CD14-positive monocyte (primary cell): ENCODE data around the gene PRKAR1B. TPM values are rescaled to one million over a fixed set of nuclear protein-coding genes. Genes with fewer than 3 reads are reported as not detected.
"Not testable (repeated sequence)": the region's sequence is repeated elsewhere in the genome, so short reads cannot be mapped to it uniquely, and the experiment has no call there.

Source experiments
- DNase-seq, 3 donors: peaks; one replicate each; pipeline ENCODE4 v3.0.0-alpha.2; 2011 to 2022
- H2AFZ ChIP-seq: 2 replicates; pipeline ENCODE4 v1.6.0; 2012; ENCODE audit warnings: mild to moderate bottlenecking, low read depth, low read length, inconsistent platforms; ENCODE audit not compliant: insufficient read depth, poor library complexity, severe bottlenecking
- H3K27ac ChIP-seq, 2 donors: 1 replicate in 1 of 2; 2 replicates in 1 of 2; pipeline ENCODE4 v1.5.1; 2012 to 2013; ENCODE audit warnings: low read length in 2 of 2, control low read depth in 1 of 2, inconsistent platforms in 1 of 2, low read depth in 1 of 2, mild to moderate bottlenecking in 1 of 2
- H3K27me3 ChIP-seq, 2 donors: one replicate each; pipeline versions ENCODE4 v1.6.0 to v1.6.1; 2011 to 2013; ENCODE audit warnings: low read length in 2 of 2; ENCODE audit not compliant: control insufficient read depth in 2 of 2, insufficient read depth in 2 of 2
- H3K36me3 ChIP-seq, 2 donors: replicated peaks in 1 of 2; 1 replicate in 1 of 2; 2 replicates in 1 of 2; pipeline versions ENCODE4 v1.5.1 to v1.6.1; 2012 to 2013; ENCODE audit warnings: low read length in 2 of 2, control low read depth in 1 of 2, inconsistent platforms in 1 of 2, mild to moderate bottlenecking in 1 of 2; ENCODE audit not compliant: insufficient read depth in 2 of 2, control insufficient read depth in 1 of 2
- H3K4me1 ChIP-seq, 2 donors: 1 replicate in 1 of 2; 2 replicates in 1 of 2; pipeline versions ENCODE4 v1.5.1 to v1.6.1; 2012 to 2013; ENCODE audit warnings: low read length in 2 of 2, control low read depth in 1 of 2, inconsistent platforms in 1 of 2, mild to moderate bottlenecking in 1 of 2, moderate library complexity in 1 of 2; ENCODE audit not compliant: insufficient read depth in 2 of 2, control insufficient read depth in 1 of 2
- H3K4me2 ChIP-seq: replicated peaks from 2 replicates; pipeline ENCODE3; 2012; ENCODE audit warnings: low read length, moderate library complexity, mild to moderate bottlenecking; ENCODE audit not compliant: poor library complexity, severe bottlenecking; ENCODE audit errors: extremely low read depth
- H3K4me3 ChIP-seq, 3 experiments: fragments of 200-600 bp in 1 of 3; sonication (generic) in 1 of 3; replicated peaks in 1 of 3; 1 replicate in 2 of 3; 2 replicates in 1 of 3; pipeline ENCODE4 v1.5.1; 2011 to 2013; ENCODE audit warnings: low read length in 3 of 3, mild to moderate bottlenecking in 3 of 3, control low read depth in 2 of 3, low read depth in 2 of 3, inconsistent platforms in 1 of 3, moderate library complexity in 1 of 3
- H3K79me2 ChIP-seq: 2 replicates; pipeline ENCODE4 v1.6.0; 2012; ENCODE audit warnings: mild to moderate bottlenecking, control low read depth, inconsistent platforms, low read length, moderate library complexity; ENCODE audit not compliant: insufficient read depth
- H3K9ac ChIP-seq: 2 replicates; pipeline ENCODE4 v1.6.0; 2017; ENCODE audit warnings: low read length, mild to moderate bottlenecking; ENCODE audit not compliant: insufficient read depth, poor library complexity, severe bottlenecking
- H3K9me3 ChIP-seq, 2 donors: replicated peaks in 1 of 2; 1 replicate in 1 of 2; 2 replicates in 1 of 2; pipeline versions ENCODE4 v1.5.1 to v1.6.1; 2012 to 2013; ENCODE audit warnings: low read length in 2 of 2, control low read depth in 1 of 2; ENCODE audit not compliant: control insufficient read depth in 1 of 2, insufficient read depth in 1 of 2
- H4K20me1 ChIP-seq: 2 replicates; pipeline ENCODE4 v1.6.0; 2012; ENCODE audit warnings: mild to moderate bottlenecking, low read length, control low read depth, moderate library complexity; ENCODE audit not compliant: insufficient read depth
- H3K27ac Mint-ChIP-seq, 7 donors: one replicate each; pipeline ENCODE4 v1.8.0; 2020; ENCODE audit warnings: mild to moderate bottlenecking in 7 of 7, mixed read lengths in 7 of 7, moderate library complexity in 6 of 7, inconsistent platforms in 2 of 7
- H3K27me3 Mint-ChIP-seq, 3 donors: one replicate each; pipeline ENCODE4 v1.8.0; 2021 to 2022; ENCODE audit warnings: low read depth in 3 of 3, mild to moderate bottlenecking in 3 of 3, mixed read lengths in 3 of 3, moderate library complexity in 3 of 3, inconsistent platforms in 1 of 3
- H3K36me3 Mint-ChIP-seq, 2 donors: one replicate each; pipeline ENCODE4 v1.8.0; 2020; ENCODE audit warnings: mixed read lengths in 2 of 2, inconsistent platforms in 1 of 2, mild to moderate bottlenecking in 1 of 2
- H3K4me1 Mint-ChIP-seq: one replicate; pipeline ENCODE4 v1.8.0; 2020; ENCODE audit warnings: mild to moderate bottlenecking, mixed read lengths
- H3K4me3 Mint-ChIP-seq, 2 donors: one replicate each; pipeline ENCODE4 v1.8.0; 2020; ENCODE audit warnings: mild to moderate bottlenecking in 2 of 2, mixed read lengths in 2 of 2, moderate library complexity in 1 of 2
- H3K9me3 Mint-ChIP-seq, 7 donors: one replicate each; pipeline ENCODE4 v1.8.0; 2020 to 2022; ENCODE audit warnings: mixed read lengths in 7 of 7, mild to moderate bottlenecking in 6 of 7, moderate library complexity in 6 of 7, inconsistent platforms in 2 of 7
- WGBS: methylation state at CpG from one replicate; pipeline ENCODE4 v1.1.5; 2013; ENCODE audit warnings: missing lambda C conversion rate; ENCODE audit not compliant: insufficient coverage; 5-methylcytosine and 5-hydroxymethylcytosine counted together
- intact Hi-C, 2 donors: fragments of 100-400 bp; cut with micrococcal nuclease; formaldehyde crosslinking; loops; one replicate each; pipeline versions ENCODE4 v1.15.0 to v1.15.1; 2023
- polyA plus RNA-seq, 3 donors: library from polyadenylated mRNA; depleted of rRNA in 1 of 3; unstranded in 2 of 3; stranded (reverse) in 1 of 3; fragments of 300-500 nt in 2 of 3; fragments of >200 nt in 1 of 3; fragmentation: Illumina TruSeq in 2 of 3; gene quantifications; 1 replicate in 2 of 3; 2 replicates in 1 of 3; pipeline ENCODE4 v1.2.3, GENCODE V29; 2012 to 2021
- TF ChIP-seq, protein P1 (sequence below): fragments of 200-600 bp; IDR thresholded peaks from one replicate; pipeline ENCODE4 v1.8.0; 2022; ENCODE audit warnings: antibody characterized with exemption, mild to moderate bottlenecking

The PRKAR1B gene
- polyA plus RNA-seq, 3 donors: 0.94 to 2.1 (median 1.1) TPM

DNA sequence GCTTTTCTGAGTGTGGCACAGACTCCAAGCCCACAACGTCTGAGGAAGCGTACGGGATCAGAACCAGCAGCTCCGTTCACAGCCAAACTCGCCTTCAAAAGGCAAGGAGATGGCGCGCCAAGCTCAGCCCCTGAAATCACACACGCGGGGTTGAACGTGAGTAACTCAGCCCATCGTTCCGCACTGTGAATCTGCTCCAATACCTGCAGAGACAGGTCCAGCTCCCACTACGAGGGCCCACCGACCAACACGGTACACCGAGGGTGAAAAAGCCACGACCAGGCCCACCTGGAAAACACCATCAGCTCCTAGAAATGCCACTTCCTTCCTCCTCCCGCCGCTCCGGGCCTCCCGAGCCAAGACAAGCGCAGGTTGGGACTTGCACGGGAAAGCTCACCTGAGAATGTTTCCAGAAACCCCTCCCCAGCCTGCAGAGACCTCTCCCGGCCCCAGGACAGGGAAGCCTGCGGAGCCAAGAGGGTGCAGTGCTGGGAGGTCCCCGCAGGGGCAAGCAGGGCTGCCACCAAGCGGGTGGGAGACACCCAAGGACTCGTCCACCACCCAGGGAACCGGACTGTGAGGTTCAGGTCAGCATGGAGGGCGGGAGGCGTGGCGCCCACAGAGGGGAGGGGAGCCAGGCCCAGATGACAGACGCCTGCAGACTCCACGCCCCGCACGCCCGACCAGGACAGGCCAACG, 113.5 kb downstream of the PRKAR1B start:
- H3K27me3 Mint-ChIP-seq: peaks cover 0 to 8% (median 1%) of the 10 kb centered on the region in 3 donors
- H3K27ac ChIP-seq: no peak overlapping the region
- H3K9me3 Mint-ChIP-seq: peaks cover 0 to 2% (median 0%) of the 10 kb centered on the region in 7 donors
- H4K20me1 ChIP-seq: no peaks in the 10 kb centered on the region
- H3K4me3 ChIP-seq: no peak overlapping the region
- DNase-seq: no peak
- H2AFZ ChIP-seq: no peak overlapping the region
- no peaks in the 10 kb centered on the region for H3K36me3 Mint-ChIP-seq
- peak overlapping the region in 1 of 7 donors; percentile 32 for H3K27ac Mint-ChIP-seq
- peaks cover 23% of the 10 kb centered on the region for H3K4me1 Mint-ChIP-seq
- no peaks in the 10 kb centered on the region for H3K9me3 ChIP-seq
- peaks cover 16 to 26% of the 10 kb centered on the region in 2 donors for H3K4me1 ChIP-seq
- H3K36me3 ChIP-seq: no peaks in the 10 kb centered on the region
- H3K4me3 Mint-ChIP-seq: no peak overlapping the region
- no peaks in the 10 kb centered on the region for H3K79me2 ChIP-seq
- H3K9ac ChIP-seq: no peak overlapping the region
- H3K27me3 ChIP-seq: no peaks in the 10 kb centered on the region
- H3K4me2 ChIP-seq: no peak overlapping the region
- WGBS: 77% methylated on average over 35 of the region's 38 CpGs
- intact Hi-C loops: no loop called here
- TF ChIP-seq, protein P1, sequence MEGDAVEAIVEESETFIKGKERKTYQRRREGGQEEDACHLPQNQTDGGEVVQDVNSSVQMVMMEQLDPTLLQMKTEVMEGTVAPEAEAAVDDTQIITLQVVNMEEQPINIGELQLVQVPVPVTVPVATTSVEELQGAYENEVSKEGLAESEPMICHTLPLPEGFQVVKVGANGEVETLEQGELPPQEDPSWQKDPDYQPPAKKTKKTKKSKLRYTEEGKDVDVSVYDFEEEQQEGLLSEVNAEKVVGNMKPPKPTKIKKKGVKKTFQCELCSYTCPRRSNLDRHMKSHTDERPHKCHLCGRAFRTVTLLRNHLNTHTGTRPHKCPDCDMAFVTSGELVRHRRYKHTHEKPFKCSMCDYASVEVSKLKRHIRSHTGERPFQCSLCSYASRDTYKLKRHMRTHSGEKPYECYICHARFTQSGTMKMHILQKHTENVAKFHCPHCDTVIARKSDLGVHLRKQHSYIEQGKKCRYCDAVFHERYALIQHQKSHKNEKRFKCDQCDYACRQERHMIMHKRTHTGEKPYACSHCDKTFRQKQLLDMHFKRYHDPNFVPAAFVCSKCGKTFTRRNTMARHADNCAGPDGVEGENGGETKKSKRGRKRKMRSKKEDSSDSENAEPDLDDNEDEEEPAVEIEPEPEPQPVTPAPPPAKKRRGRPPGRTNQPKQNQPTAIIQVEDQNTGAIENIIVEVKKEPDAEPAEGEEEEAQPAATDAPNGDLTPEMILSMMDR: no peak

DNA sequence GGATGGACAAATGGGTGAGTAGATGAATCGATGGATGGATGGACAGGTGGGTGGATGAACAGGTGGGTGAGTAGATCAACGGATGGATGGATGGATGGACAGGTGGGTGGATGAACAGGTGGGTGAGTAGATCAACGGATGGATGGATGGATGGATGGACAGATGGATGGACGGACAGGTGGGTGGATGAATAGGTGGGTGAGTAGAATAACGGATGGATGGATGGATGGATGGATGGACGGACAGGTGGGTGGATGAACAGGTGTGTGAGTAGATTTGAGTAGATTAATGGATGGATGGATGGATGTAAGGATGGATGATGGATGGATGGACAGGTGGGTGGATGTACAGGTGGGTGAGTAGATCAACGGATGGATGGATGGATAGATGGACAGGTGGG, 115.2 kb downstream of the PRKAR1B start:
- H3K4me1 Mint-ChIP-seq: peaks cover 18% of the 10 kb centered on the region
- intact Hi-C loops: not testable (repeated sequence)

More for the DNA sequence above, 115.2 kb downstream of the PRKAR1B start:
- H3K36me3 Mint-ChIP-seq, H3K36me3 ChIP-seq, H4K20me1 ChIP-seq, H3K9me3 Mint-ChIP-seq, H3K9me3 ChIP-seq, H3K27me3 ChIP-seq, DNase-seq, H3K4me3 Mint-ChIP-seq, H2AFZ ChIP-seq, H3K27ac ChIP-seq, H3K9ac ChIP-seq, H3K27me3 Mint-ChIP-seq, H3K4me3 ChIP-seq, H3K79me2 ChIP-seq, H3K4me2 ChIP-seq: not testable (repeated sequence)
- peaks cover 8 to 17% of the 10 kb centered on the region in 2 donors for H3K4me1 ChIP-seq
- 98% methylated on average over 7 of the region's 7 CpGs for WGBS
- peak overlapping the region in 1 of 7 donors; percentile 19 for H3K27ac Mint-ChIP-seq
